GM19438 (cell line): ENCODE measurements around the gene GAREM1.

Experiments used
- ATAC-seq: cut with Tn5 transposase; IDR thresholded peaks from one replicate; pipeline ENCODE4 v1.9.1; 2021; ENCODE audit warnings: low read depth; ENCODE audit not compliant: unreplicated experiment

Gene GAREM1

GRCh38 chr18:32427084-32427900 is 43.4 kb downstream of the GAREM1 start:
- ATAC-seq: no peak

DNA sequence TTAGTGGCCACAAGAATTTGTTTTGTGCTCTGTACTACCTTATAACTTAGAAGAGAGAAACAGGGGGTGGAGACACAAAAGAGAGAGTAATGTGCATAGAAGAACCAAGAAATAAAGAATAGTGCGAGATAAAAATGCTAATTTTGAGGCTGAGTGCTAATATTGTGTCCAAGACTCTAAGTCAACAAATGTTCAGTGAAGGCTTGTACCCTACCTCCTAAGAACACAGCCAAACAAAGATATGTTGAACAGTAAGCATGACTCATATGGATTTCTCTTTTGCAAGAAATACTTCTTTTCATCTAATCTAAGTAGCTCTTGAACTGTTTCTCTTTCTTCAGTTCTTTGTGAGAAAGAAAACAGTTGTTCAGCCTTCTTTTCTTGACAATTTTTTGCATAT is 45.2 kb downstream of the GAREM1 start:
- ATAC-seq: no peak

- no peak for ATAC-seq
These were observed 46.0 kb downstream of the GAREM1 start for GRCh38 chr18:32424696-32425095.

GRCh38 chr18:32422978-32423740 is 47.5 kb downstream of the GAREM1 start:
- ATAC-seq: no peak

- no peak for ATAC-seq
These were observed 48.5 kb downstream of the GAREM1 start for GRCh38 chr18:32422201-32422600.

- ATAC-seq: no peak
These were observed 50.5 kb downstream of the GAREM1 start for GRCh38 chr18:32420084-32420750.

DNA sequence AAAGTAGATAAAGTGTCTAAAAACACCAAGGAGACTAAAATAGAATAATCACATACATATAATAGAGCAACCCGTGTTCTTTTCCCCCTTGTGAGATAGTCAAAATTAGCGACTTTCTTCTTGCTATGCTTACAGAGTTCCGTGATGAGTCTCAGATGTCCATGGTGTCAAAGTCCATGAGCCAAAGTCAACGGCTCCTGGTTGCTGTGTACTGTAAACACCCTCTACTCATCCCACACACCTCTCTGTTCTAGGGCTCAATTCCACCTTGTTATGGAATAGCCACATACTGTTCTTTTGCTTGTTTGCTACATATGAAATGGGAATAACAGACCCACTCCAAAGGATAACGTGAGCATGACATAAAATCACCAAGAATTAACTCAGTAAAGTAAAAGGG is 52.5 kb downstream of the GAREM1 start:
- ATAC-seq: no peak

GRCh38 chr18:32405588-32405987 is 65.1 kb downstream of the GAREM1 start:
- no peak for ATAC-seq

DNA sequence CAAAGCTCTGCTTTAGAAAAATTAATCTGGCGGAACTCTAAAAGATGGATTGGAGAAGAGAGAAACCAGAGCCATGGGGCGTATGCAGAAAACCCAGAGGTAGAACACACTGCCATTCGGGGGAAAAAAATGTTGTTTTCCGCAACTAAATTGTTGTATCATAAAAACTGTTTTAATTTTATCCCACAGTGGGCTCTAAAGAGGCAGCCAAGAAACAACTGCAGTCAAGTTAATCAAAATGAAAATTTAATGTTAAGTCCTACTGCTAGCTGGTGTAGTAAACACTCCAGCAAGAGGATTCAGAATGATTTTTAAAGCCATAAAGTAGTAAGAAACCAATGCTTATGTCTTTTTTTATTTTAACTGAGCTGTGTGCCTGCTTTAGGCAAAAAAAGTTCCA is 69.1 kb downstream of the GAREM1 start:
- no peak for ATAC-seq

DNA sequence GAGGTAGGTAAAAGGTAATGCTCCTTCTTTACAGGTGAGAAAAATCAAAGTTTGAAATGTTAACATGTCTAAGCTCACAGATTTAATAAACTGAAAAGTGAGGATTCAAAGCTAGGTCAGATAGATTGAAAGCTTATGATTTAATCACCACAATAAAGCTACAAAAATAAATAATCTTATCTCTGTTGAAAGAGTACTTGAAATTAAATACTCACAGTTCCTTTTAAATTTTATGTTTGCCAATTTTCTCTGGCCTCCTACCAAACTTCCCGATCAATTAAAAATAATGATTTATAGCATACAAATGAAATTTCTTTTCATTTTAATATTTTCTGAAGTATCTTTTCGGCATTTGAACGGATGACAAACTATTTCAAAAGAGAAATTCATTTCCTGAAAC is 77.3 kb downstream of the GAREM1 start:
- ATAC-seq: no peak

DNA sequence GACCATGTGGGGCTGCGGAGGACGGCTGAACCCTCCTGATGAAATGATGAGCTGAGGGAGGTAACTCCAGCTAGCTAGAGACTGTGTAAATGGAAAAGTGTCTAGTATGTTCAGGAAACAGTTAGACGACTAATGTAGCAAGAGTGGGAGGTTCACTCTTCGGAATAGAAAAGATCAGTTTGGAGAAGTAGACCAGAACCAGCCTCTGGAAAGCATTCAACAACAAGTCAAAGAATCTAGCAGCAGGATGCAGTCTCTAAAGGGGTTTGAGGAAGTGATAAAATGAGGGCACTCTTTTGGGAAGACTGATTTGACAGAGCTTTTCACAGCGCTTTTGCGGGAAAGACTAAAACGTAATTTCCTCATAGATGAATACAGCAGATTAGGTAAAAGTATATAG is 79.6 kb downstream of the GAREM1 start:
- no peak for ATAC-seq

DNA sequence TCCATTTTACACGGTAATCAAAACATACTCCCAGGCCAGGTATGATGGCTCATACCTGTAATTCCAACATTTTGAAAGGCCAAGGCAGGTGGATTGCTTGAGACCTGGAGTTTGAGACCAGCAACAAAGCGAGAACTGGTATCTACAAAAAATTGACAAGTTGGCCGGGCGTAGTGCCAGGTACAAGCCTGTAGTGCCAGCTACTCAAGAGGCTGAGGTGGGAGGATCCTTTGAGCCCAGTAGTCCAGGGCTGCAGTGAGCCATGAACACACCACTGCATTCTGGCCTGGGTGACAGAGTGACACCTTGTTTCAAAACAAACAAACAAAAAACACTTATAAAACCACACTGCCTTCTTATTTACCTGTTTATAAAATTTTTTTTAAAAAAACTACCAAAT is 80.8 kb downstream of the GAREM1 start:
- no peak for ATAC-seq

GRCh38 chr18:32389191-32389590 is 81.5 kb downstream of the GAREM1 start:
- ATAC-seq: no peak

GRCh38 chr18:32386471-32386870 is 84.2 kb downstream of the GAREM1 start:
- ATAC-seq: no peak

DNA sequence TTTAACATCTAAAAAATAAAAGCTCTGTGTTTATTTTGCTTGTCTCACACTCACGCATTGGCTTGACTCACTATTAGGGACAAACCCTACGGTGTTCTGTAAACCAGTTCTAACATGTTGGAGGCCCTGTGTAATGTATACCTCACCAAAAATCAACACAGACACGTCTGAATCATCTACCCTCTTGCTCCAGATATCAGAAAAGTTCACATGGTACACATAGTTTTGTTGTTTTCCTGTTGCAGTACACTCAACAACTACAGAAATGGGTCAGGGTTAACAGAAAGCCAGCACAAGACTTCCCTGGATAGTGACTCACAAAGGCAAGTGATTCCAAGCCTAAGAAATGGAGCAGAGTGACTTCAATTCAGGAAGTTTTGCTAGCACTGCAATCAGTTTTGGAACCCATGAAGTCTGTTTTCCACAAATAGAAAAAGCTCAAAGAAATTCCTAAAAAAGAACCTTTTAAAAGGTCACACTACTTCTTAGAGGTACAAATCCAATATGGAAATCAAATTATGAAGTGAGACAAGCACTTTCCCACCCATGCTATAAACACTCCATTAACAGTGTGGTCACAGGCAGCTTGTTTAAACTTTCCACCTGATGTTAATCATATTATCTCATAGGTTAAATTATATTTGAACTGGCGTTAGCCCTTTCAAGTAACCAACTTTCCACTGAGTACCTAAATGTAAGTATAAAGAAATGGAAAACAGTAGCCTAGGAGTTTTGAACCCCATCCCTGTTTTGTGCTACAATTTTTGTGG is 87.4 kb downstream of the GAREM1 start:
- no peak for ATAC-seq

GRCh38 chr18:32381761-32382160 is 88.9 kb downstream of the GAREM1 start:
- no peak for ATAC-seq

GRCh38 chr18:32380559-32380958 is 90.1 kb downstream of the GAREM1 start:
- ATAC-seq: no peak

- no peak for ATAC-seq
These were observed 90.8 kb downstream of the GAREM1 start for GRCh38 chr18:32379891-32380290.

DNA sequence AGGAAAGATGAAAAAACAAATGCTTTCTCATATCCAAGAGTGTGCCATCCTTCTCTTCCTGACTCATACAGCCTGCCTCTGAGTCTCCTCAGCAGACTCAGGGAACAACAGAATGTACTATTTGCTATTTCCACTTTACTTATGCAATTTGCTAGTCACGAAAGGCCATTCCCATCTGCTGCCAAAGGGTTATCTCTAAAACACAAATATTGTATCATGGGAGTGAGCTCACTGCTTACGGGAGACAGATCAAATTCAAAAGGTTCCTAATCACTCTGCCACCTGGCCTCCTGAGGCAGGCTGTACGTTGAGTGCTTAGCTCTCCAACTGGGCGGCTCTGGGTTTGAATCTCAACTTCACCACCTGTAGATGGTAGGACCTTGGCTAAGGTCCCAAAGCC is 92.0 kb downstream of the GAREM1 start:
- no peak for ATAC-seq

GRCh38 chr18:32373995-32374394 is 96.7 kb downstream of the GAREM1 start:
- no peak for ATAC-seq

DNA sequence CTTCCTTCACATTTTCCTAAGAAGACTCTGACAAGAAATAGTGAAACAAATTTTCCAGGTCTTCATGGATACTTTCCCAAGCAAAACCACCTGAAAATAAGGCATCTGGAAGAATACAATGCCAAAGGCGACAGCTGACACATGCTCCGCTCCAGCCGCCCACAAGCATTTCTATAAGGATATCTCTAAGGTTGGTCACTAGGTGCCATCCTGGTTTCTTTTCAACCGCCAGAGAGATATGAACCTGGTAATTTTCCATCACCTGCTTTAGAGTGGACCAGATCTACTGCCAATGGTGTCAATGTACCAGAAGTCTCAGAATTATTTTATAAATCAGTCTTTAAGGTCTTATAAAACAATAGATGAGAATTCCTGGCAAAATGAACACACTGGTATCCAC is 97.2 kb downstream of the GAREM1 start:
- ATAC-seq: no peak
